Ovary (tissue), 3 donors: ENCODE data around the gene PGA3.

Experiments used
- POLR2A ChIP-seq: fragments of 450-650 bp; IDR thresholded peaks from one replicate; pipeline ENCODE4 v1.6.1; 2017; ENCODE audit warnings: antibody characterized with exemption, mild to moderate bottlenecking, moderate library complexity
- TF ChIP-seq, protein P1 (sequence below), 3 donors: fragments of 450-650 bp in 2 of 3; fragments of 200-600 bp in 1 of 3; IDR thresholded peaks; one replicate each; pipeline versions ENCODE4 v1.5.1 to v1.8.0; 2016 to 2022; ENCODE audit warnings: antibody characterized with exemption in 3 of 3, mild to moderate bottlenecking in 1 of 3
- donor health status: DM: no; HTN: no; CAD: no.

GRCh38 chr11:61176446-61176845, 26.9 kb upstream of the PGA3 start:
- TF ChIP-seq, protein P1, sequence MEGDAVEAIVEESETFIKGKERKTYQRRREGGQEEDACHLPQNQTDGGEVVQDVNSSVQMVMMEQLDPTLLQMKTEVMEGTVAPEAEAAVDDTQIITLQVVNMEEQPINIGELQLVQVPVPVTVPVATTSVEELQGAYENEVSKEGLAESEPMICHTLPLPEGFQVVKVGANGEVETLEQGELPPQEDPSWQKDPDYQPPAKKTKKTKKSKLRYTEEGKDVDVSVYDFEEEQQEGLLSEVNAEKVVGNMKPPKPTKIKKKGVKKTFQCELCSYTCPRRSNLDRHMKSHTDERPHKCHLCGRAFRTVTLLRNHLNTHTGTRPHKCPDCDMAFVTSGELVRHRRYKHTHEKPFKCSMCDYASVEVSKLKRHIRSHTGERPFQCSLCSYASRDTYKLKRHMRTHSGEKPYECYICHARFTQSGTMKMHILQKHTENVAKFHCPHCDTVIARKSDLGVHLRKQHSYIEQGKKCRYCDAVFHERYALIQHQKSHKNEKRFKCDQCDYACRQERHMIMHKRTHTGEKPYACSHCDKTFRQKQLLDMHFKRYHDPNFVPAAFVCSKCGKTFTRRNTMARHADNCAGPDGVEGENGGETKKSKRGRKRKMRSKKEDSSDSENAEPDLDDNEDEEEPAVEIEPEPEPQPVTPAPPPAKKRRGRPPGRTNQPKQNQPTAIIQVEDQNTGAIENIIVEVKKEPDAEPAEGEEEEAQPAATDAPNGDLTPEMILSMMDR (IDR thresholded peaks at IDR 0.05): no peak
- TF ChIP-seq POLR2A: no peak
